GM19099 (cell line): ENCODE results near the gene CEP192.
A peak's percentile ranks its signal among the peaks of the same experiment; 100 is the strongest.

Source experiments
- POLR2A ChIP-seq: IDR thresholded peaks from 3 replicates; pipeline ENCODE4 v1.6.1; 2011; ENCODE audit warnings: low read depth; ENCODE audit not compliant: insufficient read length; ENCODE audit errors: extremely low read depth

Gene CEP192

GRCh38 chr18:13107074-13107473 lies 115.9 kb downstream of the CEP192 start:
- no peak for TF ChIP-seq POLR2A

- TF ChIP-seq POLR2A: no peak
Observed at GRCh38 chr18:13108330-13108729, 117.2 kb downstream of the CEP192 start.

DNA sequence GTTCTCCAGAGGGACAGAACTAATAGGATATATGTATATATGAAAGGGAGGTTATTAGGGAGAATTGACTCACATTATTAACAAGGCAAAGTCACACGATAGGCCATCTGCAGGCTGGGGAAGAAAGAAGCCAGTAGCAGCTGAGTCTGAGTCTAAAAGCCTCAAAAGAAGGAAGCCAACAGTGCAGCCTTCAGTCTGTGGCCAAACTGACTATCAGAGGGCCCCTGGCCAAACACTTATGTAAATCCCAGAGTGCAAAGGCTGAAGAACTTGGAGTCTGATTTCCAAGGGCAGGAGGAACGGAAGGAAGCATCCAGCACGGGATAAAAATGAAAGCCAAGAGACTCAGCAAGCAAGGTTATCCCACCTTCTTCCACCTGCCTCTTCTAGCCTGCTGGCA lies 119.4 kb downstream of the CEP192 start:
- no peak for TF ChIP-seq POLR2A

- TF ChIP-seq POLR2A: no peak
Observed at GRCh38 chr18:13112982-13113381, 121.8 kb downstream of the CEP192 start.

DNA sequence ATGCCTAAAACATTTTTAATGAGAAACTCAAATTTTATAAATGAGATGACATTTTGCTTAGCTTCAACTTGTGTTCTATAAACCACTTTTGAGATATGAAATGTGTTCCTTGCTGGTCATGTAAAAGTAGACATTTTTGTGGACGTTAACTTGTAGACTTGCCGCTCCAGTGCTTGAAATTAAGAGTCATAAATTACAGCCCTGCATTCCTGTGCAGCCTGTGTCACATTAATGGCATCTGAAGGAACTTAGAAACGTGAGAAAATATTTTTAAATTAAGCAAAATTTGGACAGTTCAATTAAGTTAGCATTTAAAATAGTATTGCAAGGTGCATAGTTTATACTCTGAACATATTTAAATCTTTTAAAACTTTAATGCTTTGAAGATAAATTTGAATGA lies 129.1 kb downstream of the CEP192 start:
- TF ChIP-seq POLR2A: no peak

- no peak for TF ChIP-seq POLR2A
Observed at GRCh38 chr18:13120983-13121441, 129.8 kb downstream of the CEP192 start.

DNA sequence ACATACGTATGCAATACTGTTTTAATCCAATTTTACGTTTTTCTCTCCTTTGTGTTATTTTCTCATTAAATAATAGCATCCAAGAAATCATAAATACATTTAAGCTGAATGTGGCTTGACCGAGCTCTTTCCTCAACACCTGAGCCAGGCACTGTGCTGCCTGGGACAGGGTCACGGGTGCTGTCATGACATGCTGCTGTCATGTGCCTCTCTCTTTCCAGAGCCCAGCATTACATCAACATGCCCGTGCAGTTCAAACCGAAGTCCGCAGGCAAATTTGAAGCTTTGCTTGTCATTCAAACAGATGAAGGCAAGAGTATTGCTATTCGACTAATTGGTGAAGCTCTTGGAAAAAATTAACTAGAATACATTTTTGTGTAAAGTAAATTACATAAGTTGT lies 133.2 kb downstream of the CEP192 start:
- TF ChIP-seq POLR2A: no peak

DNA sequence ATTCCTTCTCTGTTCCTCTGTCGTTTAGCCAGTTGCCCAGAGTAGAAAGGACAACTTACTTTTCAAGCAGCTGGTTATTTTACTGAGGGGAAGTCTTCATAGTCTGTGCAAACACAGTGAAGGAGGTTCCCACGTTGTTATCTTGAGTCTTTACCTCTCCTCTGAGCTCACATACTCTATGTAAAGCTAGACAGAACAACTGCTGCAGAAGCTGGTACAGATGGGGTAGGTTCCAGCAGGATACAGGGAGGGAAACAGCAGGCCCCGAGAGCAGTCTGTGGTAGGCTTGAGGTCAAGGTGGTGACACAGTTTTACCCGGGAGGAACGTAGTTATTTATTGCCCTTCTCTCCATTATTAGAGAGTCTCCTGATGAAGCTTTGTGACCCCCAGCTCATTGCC lies 134.0 kb downstream of the CEP192 start:
- TF ChIP-seq POLR2A: no peak

DNA sequence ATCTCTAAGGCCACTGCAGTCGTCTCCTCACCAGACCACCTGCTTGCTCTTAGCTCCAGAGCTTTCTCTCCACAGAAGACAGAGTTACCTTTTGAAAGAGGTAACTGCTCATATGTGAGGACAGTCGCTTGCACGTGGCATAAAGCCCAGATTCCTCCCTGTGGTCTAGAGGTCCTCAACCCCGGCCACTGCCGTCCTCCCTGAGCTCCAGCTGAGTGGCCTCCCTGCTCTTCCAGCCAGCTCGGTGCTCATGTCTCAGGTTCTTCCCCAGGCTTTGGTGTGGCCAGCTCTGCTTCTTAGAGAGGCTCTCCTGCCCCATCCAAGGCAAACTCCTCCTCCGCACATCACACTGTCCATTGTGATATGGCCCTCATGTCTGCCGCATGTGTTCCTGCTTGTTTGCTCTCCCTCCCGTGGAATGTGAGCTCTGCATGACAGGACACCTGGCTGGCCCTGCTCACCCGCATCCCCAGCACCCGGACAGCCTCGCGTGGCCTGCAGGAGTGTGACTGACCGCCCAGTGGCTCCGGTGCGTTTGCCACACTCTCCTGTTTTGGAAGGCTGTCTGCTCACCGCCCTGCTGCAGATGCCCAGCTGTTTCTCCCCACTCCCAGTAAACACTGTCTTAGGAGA lies 135.9 kb downstream of the CEP192 start:
- no peak for TF ChIP-seq POLR2A

- TF ChIP-seq POLR2A: no peak
Observed at GRCh38 chr18:13131283-13131682, 140.1 kb downstream of the CEP192 start.

DNA sequence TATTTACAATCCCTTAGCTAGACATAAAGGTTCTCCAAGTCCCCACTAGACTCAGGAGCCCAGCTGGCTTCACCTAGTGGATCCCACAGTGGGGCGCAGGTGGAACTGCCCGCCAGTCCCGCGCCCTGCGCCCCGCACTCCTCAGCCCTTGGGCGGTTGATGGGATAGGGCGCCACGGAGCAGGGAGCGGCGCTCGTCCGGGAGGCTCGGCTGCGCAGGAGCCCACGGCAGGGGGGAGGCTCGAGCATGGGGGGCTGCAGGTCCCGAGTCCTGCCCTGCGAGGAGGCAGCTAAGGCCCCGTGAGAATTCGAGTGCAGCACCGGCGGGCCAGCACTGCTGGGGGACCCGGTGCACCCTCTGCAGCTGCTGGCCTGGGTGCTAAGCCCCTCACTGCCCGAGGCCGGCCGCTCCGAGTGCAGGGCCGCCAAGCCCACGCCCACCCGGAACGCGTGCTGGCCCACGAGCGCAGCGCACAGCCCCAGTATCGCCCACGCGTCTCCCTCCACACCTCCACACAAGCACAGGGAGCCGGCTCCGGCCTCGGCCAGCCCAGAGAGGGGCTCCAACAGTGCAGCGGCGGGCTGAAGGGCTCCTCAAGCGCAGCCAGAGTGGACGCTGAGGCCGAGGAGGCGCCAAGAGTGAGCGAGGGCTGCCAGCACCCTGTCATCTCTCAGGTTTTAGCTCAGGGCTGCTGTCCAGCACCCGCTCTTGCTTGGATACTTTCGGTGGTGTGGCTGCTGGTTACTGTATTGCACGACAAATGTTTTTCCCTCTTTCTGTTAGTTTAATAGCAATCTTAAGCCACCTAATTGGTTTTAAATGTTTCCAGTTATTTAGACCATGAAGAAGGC lies 143.6 kb downstream of the CEP192 start:
- TF ChIP-seq POLR2A: no peak

DNA sequence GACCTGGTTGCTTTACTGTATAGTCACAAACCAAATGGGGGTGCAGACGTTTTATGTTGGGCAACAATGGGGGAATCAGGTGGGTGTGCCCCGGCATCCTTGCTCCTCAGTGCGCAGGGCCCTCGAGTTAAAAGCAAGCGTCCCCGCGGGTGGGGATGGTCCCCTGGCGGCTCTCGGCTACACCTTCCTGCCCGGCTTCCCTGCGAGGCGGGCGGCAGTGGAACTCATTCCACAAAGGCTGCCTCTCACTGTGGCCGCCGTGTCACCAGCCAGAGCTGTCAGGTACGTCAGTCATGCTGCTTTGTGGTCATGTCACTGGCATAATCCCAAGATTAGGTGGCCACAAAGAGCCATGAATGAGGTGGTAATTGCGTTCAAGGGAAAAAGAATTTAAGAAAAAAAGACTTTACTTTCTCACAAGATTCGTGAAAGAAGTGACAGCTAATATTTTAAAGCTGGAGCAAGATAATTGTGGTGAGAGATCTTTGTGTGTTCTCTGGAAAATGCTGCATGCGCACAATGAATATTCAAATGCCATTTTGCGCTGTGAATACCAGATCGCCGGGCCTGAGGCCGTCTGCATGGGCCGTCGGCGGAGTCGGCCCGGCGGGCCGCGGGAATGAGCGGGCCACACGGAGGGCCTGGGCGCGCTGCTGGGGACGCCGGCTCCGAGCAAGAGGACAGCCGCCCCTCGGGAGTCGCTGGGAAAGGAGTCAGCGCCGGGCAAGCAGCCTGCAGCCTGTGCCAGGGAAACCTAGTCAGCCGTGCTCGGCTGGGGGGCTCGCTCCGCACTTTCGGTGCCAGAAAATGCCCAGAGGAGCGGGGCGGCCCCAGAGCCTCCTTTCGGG lies 145.1 kb downstream of the CEP192 start:
- TF ChIP-seq POLR2A: no peak

DNA sequence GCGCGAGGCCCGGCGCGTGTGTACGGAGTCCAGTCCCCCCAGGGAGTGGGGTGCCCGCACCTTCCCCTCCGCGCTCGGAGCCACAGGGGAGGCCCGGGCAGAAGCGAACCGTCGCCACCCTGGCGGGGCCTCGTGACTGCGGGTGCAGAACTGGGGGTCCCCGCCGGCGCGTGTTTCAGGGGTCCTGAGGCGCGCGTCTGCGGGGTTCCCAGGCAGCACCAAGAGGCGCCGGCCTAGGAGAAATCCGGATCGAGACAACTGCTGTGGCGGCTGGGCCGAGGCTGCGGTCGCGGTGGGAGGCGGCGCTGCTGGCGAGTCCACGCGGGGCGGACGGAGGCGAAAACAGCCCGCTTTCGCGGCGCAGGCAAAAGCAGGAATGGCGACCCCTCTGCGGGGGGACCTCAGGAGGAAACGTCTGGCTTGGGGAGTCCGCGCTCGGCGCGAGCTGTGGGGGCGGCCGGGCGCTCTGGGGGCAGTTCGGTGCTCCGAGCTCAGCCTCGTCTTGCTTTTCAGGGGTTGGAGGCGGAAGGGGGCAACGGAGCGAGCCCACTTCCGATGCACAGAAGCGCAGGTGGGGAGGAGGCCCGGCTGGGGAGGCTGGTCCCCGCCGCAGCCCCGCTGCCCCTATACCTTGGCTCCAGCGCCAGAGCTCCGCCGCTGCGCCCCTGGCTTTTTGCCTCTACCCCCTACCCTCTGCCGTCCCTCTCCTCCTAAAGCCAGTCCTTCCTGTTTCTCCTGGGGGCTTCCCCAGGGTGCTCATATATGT lies 145.9 kb downstream of the CEP192 start:
- TF ChIP-seq POLR2A: peak; percentile 48

DNA sequence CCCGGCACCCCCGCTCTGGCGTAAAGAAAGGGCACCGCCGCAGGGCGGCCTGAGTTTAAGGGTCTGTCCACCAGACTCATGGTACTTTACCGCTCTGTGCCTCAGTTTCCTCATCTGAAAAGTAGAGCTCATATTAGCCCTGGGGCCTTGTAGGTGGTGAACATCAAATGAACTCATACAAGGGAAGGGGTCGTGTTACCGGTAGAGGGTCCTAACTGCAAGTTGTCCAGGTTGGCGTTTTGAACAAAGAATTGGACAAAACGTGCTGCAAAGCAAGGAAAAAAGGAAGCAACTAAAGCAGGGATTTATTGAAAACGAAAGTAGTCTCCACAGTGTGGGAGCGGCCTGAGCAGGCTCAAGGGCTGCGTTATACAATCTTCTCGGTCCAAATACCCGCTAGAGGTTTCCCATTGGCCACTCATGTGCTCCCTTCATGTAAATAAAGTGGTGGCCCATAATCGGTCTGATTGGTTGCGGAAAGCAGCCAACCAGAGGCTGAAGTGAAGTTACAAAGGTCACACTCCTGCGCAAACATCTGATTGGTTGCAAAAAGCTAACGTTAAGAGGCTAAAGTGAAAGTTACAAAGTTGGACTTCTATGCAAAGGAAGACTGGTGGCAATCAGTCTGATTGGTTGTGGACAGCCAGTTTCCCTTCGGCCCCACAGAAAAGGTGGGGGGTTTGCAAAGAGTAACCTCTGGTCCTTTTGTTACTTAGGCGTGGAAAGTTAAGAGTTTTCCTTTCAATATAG lies 146.7 kb downstream of the CEP192 start:
- TF ChIP-seq POLR2A: no peak
